Calu3 (cell line): ENCODE measurements around the gene SPATA13. TPM values are rescaled to one million over a fixed set of nuclear protein-coding genes. Genes with fewer than 3 reads are reported as not detected.

Experiments
- BruUV-seq: library from RNA; stranded (reverse); fragments of 400-500 nt; replicated peaks from 2 replicates; lab custom pipeline; 2021; lab: Mats Ljungman, UMichigan
- CTCF ChIA-PET: fragments of 300-600 bp; sonication (Branson Sonifier 250); formaldehyde crosslinking; loops from one replicate; lab custom pipeline; 2022; ENCODE audit warnings: antibody characterized with exemption; lab: Charles Lee
- DNase-seq: peaks from one replicate; pipeline ENCODE4 v3.0.0; 2022
- H3K27ac Mint-ChIP-seq: one replicate; pipeline ENCODE4 v1.8.0; 2022; ENCODE audit warnings: mixed read lengths; ENCODE audit not compliant: unreplicated experiment
- H3K27me3 Mint-ChIP-seq: one replicate; pipeline ENCODE4 v1.8.0; 2022; ENCODE audit warnings: mixed read lengths; ENCODE audit not compliant: unreplicated experiment
- H3K36me3 Mint-ChIP-seq: one replicate; pipeline ENCODE4 v1.8.0; 2022; ENCODE audit warnings: mild to moderate bottlenecking, moderate library complexity, mixed read lengths; ENCODE audit not compliant: insufficient read depth, unreplicated experiment
- H3K4me1 Mint-ChIP-seq: one replicate; pipeline ENCODE4 v1.8.0; 2022; ENCODE audit warnings: mild to moderate bottlenecking, low read depth, mixed read lengths; ENCODE audit not compliant: unreplicated experiment
- H3K4me3 Mint-ChIP-seq: one replicate; pipeline ENCODE4 v1.8.0; 2022; ENCODE audit warnings: mild to moderate bottlenecking, low read depth, moderate library complexity, mixed read lengths; ENCODE audit not compliant: unreplicated experiment
- H3K9me3 Mint-ChIP-seq: one replicate; pipeline ENCODE4 v1.8.0; 2022; ENCODE audit warnings: low read depth, mixed read lengths; ENCODE audit not compliant: unreplicated experiment
- CTCF ChIP-seq: fragments of 200-600 bp; IDR thresholded peaks from one replicate; pipeline ENCODE4 v1.8.0; 2022; ENCODE audit warnings: antibody characterized with exemption; ENCODE audit not compliant: unreplicated experiment
- intact Hi-C: fragments of 100-400 bp; cut with micrococcal nuclease; formaldehyde crosslinking; loops from one replicate; pipeline ENCODE4 v1.10.0; 2022; ENCODE audit not compliant: unreplicated experiment
- total RNA-seq: library from RNA; stranded (reverse); gene quantifications from 2 replicates; pipeline ENCODE4 v1.2.3, GENCODE V29; 2022

SPATA13 gene
- total RNA-seq, 1 experiment from 2014 or later = 33.8 TPM

- H3K27me3 Mint-ChIP-seq = no peaks in the 10 kb centered on the region
- CTCF ChIA-PET = no interaction called here
Measured at GRCh38 chr13:24280720-24281119, 120.2 kb downstream of the SPATA13 start.

GRCh38 chr13:24281188-24282008, 120.9 kb downstream of the SPATA13 start:
- no peak overlapping the region for H3K27ac Mint-ChIP-seq
- no peak for TF ChIP-seq CTCF

More at GRCh38 chr13:24280720-24281119, 120.2 kb downstream of the SPATA13 start:
- no peak overlapping the region for H3K4me3 Mint-ChIP-seq
- TF ChIP-seq CTCF = no peak
- no peaks in the 10 kb centered on the region for H3K9me3 Mint-ChIP-seq
- peaks cover 21% of the 10 kb centered on the region for H3K36me3 Mint-ChIP-seq
- intact Hi-C loops = no loop called here
- BruUV-seq = no TSS peak
- DNase-seq = no peak
- H3K4me1 Mint-ChIP-seq = no peaks in the 10 kb centered on the region
- no peak overlapping the region for H3K27ac Mint-ChIP-seq

GRCh38 chr13:24282256-24282655, 121.7 kb downstream of the SPATA13 start:
- BruUV-seq = no TSS peak
- no peak overlapping the region for H3K4me3 Mint-ChIP-seq
- no peaks in the 10 kb centered on the region for H3K27me3 Mint-ChIP-seq
- intact Hi-C loops = no loop called here
- H3K4me1 Mint-ChIP-seq = no peaks in the 10 kb centered on the region
- no peaks in the 10 kb centered on the region for H3K9me3 Mint-ChIP-seq
- no peak overlapping the region for H3K27ac Mint-ChIP-seq
- no peak for TF ChIP-seq CTCF
- H3K36me3 Mint-ChIP-seq = peaks cover 17% of the 10 kb centered on the region
- DNase-seq = no peak
- CTCF ChIA-PET = no interaction called here

More at GRCh38 chr13:24281188-24282008, 120.9 kb downstream of the SPATA13 start:
- Mint-ChIP-seq H3K9me3 (no peaks in the 10 kb centered on the region), H3K27me3 (no peaks in the 10 kb centered on the region), H3K4me3 (no peak overlapping the region), H3K4me1 (no peaks in the 10 kb centered on the region), H3K36me3 (peaks cover 21% of the 10 kb centered on the region)
- BruUV-seq = no TSS peak
- DNase-seq = no peak
- CTCF ChIA-PET = no interaction called here
- intact Hi-C loops = no loop called here

- no peaks in the 10 kb centered on the region for H3K4me1 Mint-ChIP-seq
- DNase-seq = no peak
- H3K27me3 Mint-ChIP-seq = no peaks in the 10 kb centered on the region
- H3K9me3 Mint-ChIP-seq = no peaks in the 10 kb centered on the region
- H3K4me3 Mint-ChIP-seq = no peak overlapping the region
- BruUV-seq = no TSS peak
- intact Hi-C loops = no loop called here
- no peak overlapping the region for H3K27ac Mint-ChIP-seq
- CTCF ChIA-PET = no interaction called here
- TF ChIP-seq CTCF = no peak
- peaks cover 18% of the 10 kb centered on the region for H3K36me3 Mint-ChIP-seq
Measured at GRCh38 chr13:24284889-24285565, 124.5 kb downstream of the SPATA13 start.
